Fibroblast of mammary gland (primary cell): Measurements from ENCODE around the gene HAGH.
"Not testable (repeated sequence)": the region's sequence is repeated elsewhere in the genome, so short reads cannot be mapped to it uniquely, and the experiment has no call there.

Source experiments
- DNase-seq: peaks from one replicate; pipeline ENCODE4 v3.0.0-alpha.2; 2010; ENCODE audit warnings: low read depth
- H3K4me3 ChIP-seq: 2 replicates; pipeline ENCODE4 v1.5.1; 2011; ENCODE audit warnings: low read depth, mild to moderate bottlenecking, low read length, moderate library complexity; ENCODE audit not compliant: control insufficient read depth
- TF ChIP-seq, protein P1 (sequence below): conservative IDR thresholded peaks from 2 replicates; pipeline ENCODE4 v1.5.1; 2011; ENCODE audit warnings: low read depth, low read length, inconsistent platforms; ENCODE audit not compliant: control insufficient read depth, insufficient read depth

HAGH gene

DNA sequence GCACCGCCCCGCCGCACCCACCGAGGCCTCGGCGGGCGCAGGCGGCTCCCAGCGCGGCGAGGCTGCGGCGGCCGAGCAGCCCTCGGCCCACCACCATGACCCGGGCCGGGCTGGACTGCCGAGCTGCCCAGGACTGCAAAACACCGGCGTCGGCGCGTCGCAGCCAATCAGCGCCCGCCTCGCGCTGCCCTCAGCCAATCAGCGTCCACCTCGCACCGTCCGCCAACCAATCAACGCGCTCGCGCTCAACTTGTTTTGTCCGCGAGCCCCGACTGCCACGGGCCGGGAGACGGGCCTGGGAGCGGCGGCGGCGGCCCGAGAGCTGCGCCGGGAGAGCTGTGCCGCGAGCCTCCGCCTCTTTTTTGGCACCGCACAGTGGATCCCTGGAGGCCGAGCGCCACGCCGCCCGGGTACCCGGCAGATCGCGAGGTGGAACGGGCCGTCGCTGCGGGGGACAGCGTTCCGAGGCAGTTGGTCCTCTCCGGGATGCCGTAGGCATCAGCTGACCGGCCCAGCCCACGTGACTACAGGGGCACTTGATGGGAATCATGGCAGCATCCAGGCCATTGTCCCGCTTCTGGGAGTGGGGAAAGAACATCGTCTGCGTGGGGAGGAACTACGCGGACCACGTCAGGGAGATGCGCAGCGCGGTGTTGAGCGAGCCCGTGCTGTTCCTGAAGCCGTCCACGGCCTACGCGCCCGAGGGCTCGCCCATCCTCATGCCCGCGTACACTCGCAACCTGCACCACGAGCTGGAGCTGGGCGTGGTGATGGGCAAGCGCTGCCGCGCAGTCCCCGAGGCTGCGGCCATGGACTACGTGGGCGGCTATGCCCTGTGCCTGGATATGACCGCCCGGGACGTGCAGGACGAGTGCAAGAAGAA, at the start of gene HAGH, which contains the start of gene FAHD1:
Gene HAGH (minus strand): TSS at position 135 of the 883 bp plus-strand sequence. CDS start 38 bp downstream, at position 97.
Gene FAHD1 (plus strand): TSS at position 516 of the 883 bp plus-strand sequence. CDS start 33 bp downstream, at position 549.
- TF ChIP-seq, protein P1, sequence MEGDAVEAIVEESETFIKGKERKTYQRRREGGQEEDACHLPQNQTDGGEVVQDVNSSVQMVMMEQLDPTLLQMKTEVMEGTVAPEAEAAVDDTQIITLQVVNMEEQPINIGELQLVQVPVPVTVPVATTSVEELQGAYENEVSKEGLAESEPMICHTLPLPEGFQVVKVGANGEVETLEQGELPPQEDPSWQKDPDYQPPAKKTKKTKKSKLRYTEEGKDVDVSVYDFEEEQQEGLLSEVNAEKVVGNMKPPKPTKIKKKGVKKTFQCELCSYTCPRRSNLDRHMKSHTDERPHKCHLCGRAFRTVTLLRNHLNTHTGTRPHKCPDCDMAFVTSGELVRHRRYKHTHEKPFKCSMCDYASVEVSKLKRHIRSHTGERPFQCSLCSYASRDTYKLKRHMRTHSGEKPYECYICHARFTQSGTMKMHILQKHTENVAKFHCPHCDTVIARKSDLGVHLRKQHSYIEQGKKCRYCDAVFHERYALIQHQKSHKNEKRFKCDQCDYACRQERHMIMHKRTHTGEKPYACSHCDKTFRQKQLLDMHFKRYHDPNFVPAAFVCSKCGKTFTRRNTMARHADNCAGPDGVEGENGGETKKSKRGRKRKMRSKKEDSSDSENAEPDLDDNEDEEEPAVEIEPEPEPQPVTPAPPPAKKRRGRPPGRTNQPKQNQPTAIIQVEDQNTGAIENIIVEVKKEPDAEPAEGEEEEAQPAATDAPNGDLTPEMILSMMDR = no peak
- peak within 1 kb of the TSS; percentile 96 for H3K4me3 ChIP-seq
- peak; percentile 93 for DNase-seq

DNA sequence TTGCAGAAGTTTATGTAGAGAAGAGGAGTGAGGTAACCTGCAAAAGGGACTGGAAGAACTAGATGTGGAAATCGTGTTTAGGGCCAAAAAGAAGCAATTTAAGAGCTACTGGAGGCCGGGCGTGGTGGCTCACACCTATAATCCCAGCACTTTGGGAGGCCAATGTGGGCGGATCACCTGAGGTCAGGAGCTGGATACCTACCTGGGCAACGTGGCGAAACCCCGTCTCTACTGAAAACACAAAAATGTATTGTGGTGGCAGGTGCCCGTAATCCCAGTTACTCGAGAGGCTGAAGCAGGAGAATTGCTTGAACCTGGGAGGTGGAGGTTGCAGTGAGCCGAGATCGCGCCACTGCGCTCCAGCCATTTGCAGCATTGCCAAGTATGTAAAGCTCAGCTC, 49.4 kb upstream of the HAGH start:
- not testable (repeated sequence) for DNase-seq, H3K4me3 ChIP-seq

DNA sequence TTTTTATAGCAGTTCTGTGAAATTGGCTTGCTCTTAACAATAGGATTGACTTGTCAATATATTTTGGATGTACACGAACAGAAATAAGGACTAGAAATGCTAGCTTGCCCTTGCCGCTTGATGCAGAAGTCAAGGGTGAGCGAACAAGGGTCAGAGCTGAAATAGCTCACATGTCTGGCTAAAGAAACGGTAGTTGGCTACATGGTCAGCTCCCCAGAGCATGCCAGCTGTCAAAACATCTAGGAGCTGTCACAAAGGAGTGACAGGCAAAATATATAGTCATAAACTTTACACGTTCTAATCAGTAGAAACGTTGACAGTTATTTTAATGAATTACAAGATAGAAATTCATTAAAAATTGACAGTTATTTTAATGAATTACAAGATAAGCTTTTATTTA, 48.2 kb upstream of the HAGH start:
- H3K4me3 ChIP-seq = no peak overlapping the region
- TF ChIP-seq, protein P1 = no peak
- no peak for DNase-seq

DNA sequence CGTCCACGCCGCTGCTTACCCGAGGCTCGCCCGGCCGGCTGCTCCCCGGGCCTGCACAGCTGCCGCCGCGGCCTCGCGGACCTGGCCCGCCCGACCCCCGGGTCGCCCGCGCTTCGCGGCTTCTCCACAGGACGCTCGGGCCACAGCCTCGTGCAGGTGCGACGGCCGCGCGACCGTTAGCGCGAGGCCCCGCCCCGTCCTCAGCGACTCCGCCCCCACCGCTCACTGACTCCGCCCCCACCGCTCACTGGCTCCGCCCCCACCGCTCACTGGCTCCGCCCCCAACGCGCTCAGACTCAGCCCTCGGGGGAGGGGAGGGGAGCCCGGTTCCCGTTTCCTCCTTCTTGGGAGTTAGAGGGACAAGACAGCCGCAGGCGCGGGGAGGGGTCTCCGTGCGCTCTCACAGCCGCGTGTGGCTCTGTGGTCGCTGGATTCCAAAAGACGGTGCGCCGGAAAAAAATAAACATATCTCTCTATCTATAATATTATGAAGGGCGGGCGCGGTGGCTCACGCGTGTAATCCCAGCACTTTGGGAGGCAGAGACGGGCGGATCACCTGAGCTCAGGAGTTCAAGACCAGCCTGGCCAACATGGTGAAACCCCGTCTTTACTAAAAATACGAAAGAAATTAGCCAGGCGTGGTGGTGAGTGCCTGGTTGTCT, 45.5 kb upstream of the HAGH start, which contains the start of gene MEIOB:
Gene MEIOB (minus strand): TSS at position 191 of the 662 bp plus-strand sequence. CDS start 3,989 bp downstream, outside the sequence.
- TF ChIP-seq, protein P1 = no peak
- DNase-seq = no peak
- H3K4me3 ChIP-seq = no peak within 1 kb of the TSS

DNA sequence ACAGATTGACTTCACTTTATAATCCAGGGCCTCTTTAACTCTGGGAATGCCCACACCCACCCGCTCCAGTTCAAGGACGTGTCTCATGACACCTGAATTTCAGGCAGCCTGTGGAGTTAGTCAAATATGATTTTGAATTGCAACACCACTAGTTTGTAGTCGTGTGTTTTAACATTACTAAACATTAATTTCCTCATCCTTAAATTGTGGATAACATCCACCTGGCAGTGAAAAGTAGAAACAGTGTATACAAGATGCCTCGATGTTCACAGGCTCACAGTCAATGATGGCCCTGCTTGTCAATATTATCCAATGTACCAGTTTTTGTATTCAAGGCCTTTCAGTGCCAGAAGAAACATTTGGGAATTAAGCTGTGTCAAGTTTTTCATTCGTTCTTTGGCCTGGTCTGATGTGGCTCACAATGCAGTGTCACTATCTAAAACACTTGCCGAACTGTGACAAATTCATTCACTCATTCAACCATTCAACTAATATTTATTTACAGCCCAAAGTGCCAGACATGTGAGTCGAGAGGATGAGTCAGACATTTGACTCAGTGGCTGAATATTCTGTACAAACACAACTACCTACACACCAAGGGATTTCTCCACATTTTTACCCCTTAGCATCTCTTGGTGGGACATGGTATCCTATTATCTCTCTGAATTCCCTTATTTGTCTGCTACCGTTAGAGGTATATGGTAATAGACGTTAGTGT, 43.9 kb upstream of the HAGH start:
- DNase-seq = peak; percentile 79
- H3K4me3 ChIP-seq = no peak overlapping the region
- TF ChIP-seq, protein P1 = no peak

DNA sequence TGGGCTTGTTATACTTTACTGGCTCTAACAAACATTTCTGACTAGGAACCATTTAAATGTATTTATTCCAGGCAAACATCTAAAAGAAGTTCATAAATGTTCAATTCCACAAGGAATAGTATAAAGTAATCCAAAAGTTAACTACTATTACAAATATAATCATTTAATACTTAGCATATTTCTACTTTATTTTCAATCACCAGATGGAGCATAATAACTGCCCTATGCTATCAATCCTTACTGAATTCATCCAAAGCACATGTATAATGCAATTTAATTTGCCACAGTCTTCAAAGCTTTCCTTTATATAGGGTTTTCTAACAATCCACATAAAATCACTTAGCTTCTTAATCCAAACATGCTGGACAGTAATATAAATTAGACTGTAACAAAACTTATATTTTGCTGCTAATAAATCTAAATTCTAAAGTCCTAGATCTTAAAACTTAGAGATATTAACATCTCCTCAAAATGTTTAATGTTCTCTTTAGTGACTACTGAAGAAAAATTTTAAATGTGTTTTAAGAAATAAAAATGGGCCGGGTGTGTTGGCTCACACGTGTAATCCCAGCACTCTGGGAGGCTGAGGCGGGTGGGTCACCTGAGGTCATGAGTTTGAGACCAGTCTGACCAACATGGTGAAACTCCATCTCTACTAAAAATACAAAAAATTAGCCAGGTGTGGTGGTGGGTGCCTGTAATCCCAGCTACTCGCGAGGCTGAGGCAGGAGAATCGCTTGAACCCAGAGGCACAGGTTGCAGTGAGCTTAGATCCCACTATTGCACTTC, 39.5 kb upstream of the HAGH start:
- TF ChIP-seq, protein P1 = no peak
- no peak overlapping the region for H3K4me3 ChIP-seq
- no peak for DNase-seq
